Measurements from ENCODE around the gene SGMS1. TPM values are rescaled to one million over a fixed set of nuclear protein-coding genes. Genes with fewer than 3 reads are reported as not detected.
"Not testable (repeated sequence)": the region's sequence is repeated elsewhere in the genome, so short reads cannot be mapped to it uniquely, and the experiment has no call there.

Gene SGMS1
- total RNA-seq, 2 donors from 2014 or later, result 67.0 to 68.2 TPM

DNA sequence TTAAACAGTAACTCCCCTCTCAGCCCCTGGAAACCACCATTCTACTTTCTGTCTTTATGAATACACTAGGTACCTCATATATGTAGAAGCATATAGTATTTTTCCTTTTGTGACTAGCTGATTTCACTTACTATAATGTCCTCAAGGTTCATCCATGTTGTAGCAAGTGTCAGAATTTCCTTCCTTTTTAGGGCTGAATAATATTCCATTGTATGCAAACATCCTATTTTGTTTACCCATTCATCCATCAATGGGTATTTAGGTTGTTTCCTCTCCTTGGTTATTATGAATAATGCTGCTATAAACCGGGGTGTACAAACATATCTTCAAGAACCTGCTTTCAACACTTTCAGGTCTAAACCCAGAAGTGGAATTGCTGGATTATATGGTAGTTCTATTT lies 125.3 kb downstream of the SGMS1 start:
- Histone ChIP-seq H3K4me3 (no peak overlapping the region), H3K27me3 (replicated peaks; ENCODE audit: insufficient read depth) (no peaks in the 10 kb centered on the region), H3K4me1 (replicated peaks) (no peaks in the 10 kb centered on the region), H3K27ac (no peak overlapping the region), H3K36me3 (no peaks in the 10 kb centered on the region), H3K9me3 (no peaks in the 10 kb centered on the region)
- 100% methylated on average over 1 of the region's 1 CpG for WGBS
- DNase-seq (ENCODE audit: low spot score), result no peak
- intact Hi-C loops (cut with DNase I), result no loop called here
- no peak for TF ChIP-seq POLR2AphosphoS5 (IDR thresholded peaks at IDR 0.05)
- TF ChIP-seq, protein P1, sequence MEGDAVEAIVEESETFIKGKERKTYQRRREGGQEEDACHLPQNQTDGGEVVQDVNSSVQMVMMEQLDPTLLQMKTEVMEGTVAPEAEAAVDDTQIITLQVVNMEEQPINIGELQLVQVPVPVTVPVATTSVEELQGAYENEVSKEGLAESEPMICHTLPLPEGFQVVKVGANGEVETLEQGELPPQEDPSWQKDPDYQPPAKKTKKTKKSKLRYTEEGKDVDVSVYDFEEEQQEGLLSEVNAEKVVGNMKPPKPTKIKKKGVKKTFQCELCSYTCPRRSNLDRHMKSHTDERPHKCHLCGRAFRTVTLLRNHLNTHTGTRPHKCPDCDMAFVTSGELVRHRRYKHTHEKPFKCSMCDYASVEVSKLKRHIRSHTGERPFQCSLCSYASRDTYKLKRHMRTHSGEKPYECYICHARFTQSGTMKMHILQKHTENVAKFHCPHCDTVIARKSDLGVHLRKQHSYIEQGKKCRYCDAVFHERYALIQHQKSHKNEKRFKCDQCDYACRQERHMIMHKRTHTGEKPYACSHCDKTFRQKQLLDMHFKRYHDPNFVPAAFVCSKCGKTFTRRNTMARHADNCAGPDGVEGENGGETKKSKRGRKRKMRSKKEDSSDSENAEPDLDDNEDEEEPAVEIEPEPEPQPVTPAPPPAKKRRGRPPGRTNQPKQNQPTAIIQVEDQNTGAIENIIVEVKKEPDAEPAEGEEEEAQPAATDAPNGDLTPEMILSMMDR (IDR thresholded peaks at IDR 0.05), result no peak
- TF ChIP-seq POLR2A (IDR thresholded peaks at IDR 0.05), result no peak

DNA sequence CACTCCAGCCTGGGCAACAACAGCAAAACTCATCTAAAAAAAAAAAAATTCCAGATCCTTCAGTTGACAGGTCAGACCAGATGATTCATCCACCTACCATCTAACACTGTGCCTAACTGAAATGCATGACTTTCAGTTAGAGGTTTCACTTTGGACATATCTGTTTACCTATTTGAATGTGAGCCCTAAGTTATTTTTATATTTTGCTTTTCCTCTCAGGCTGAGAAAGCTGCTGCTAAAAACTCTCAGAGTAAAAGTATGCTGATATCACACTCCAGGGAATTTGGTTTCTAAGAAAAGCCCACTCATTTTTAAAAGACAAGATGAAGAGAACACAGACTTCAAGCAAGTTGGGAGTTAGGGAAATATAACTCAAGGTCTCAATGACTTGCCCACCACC lies 126.0 kb downstream of the SGMS1 start:
- no peak for TF ChIP-seq POLR2AphosphoS5 (IDR thresholded peaks at IDR 0.05)
- no peak for TF ChIP-seq POLR2A (IDR thresholded peaks at IDR 0.05)
- TF ChIP-seq, protein P1 (IDR thresholded peaks at IDR 0.05), result no peak
- DNase-seq (ENCODE audit: low spot score), result no peak
- Histone ChIP-seq H3K27me3 (replicated peaks; ENCODE audit: insufficient read depth) (no peaks in the 10 kb centered on the region), H3K36me3 (no peaks in the 10 kb centered on the region), H3K4me3 (no peak overlapping the region), H3K27ac (no peak overlapping the region), H3K9me3 (no peaks in the 10 kb centered on the region), H3K4me1 (replicated peaks) (no peaks in the 10 kb centered on the region)
- intact Hi-C loops (cut with DNase I), result no loop called here

- H3K27ac ChIP-seq, result no peak overlapping the region
- intact Hi-C loops (cut with DNase I), result no loop called here
- H3K27me3 ChIP-seq (replicated peaks; ENCODE audit: insufficient read depth), result no peaks in the 10 kb centered on the region
These were observed 127.5 kb downstream of the SGMS1 start for GRCh38 chr10:50496228-50496627.

GRCh38 chr10:50490241-50490640 lies 133.5 kb downstream of the SGMS1 start:
- H3K4me3 ChIP-seq, result no peak overlapping the region
- 93% methylated on average over 5 of the region's 5 CpGs for WGBS
- no peaks in the 10 kb centered on the region for H3K36me3 ChIP-seq
- no peaks in the 10 kb centered on the region for H3K9me3 ChIP-seq
- no peaks in the 10 kb centered on the region for H3K27me3 ChIP-seq (replicated peaks; ENCODE audit: insufficient read depth)
- no peak overlapping the region for H3K27ac ChIP-seq
- TF ChIP-seq, protein P1 (IDR thresholded peaks at IDR 0.05), result no peak
- TF ChIP-seq POLR2AphosphoS5 (IDR thresholded peaks at IDR 0.05) (no peak), POLR2A (IDR thresholded peaks at IDR 0.05) (no peak)
- H3K4me1 ChIP-seq (replicated peaks), result no peaks in the 10 kb centered on the region
- no peak for DNase-seq (ENCODE audit: low spot score)
- intact Hi-C loops (cut with DNase I), result no loop called here

More at GRCh38 chr10:50496228-50496627, 127.5 kb downstream of the SGMS1 start:
- Histone ChIP-seq H3K4me1 (replicated peaks) (no peaks in the 10 kb centered on the region), H3K36me3 (no peaks in the 10 kb centered on the region), H3K4me3 (no peak overlapping the region), H3K9me3 (no peaks in the 10 kb centered on the region)
- 70% methylated on average over 2 of the region's 2 CpGs for WGBS
- no peak for DNase-seq (ENCODE audit: low spot score)
- TF ChIP-seq POLR2AphosphoS5 (IDR thresholded peaks at IDR 0.05) (no peak), POLR2A (IDR thresholded peaks at IDR 0.05) (no peak)
- TF ChIP-seq, protein P1 (IDR thresholded peaks at IDR 0.05), result no peak

DNA sequence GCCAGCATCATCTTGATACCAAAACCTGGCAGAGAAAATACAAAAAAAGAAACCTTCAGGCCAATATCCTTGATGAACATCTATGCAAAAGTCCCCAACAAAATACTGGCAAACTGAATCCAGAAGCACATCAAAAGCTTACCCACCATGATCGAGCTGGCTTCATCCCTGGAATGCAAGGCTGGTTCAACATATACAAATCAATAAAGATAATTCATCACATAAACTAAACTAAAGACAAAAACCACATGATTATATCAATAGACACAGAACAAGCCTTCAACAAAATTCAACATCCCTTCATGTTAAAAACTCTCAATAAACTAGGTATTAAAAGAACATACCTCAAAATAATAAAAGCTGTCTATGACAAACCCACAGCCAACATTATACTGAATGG lies 139.2 kb downstream of the SGMS1 start:
- H3K9me3 ChIP-seq; DNase-seq (ENCODE audit: low spot score); H3K4me3 ChIP-seq; H3K27me3 ChIP-seq (replicated peaks; ENCODE audit: insufficient read depth); H3K27ac ChIP-seq; H3K4me1 ChIP-seq (replicated peaks); H3K36me3 ChIP-seq; intact Hi-C loops (cut with DNase I): not testable (repeated sequence)
- 95% methylated on average over 1 of the region's 1 CpG for WGBS

All from prostate gland (tissue), 2 donors.